Raji (cell line): ENCODE results near the gene POLR2C.

Experiments used
- POLR2A ChIP-seq: IDR thresholded peaks from 2 replicates; pipeline ENCODE4 v1.6.1; 2011; ENCODE audit warnings: low read depth, low read length, control low read depth; ENCODE audit not compliant: insufficient read depth

POLR2C gene

GRCh38 chr16:57504491-57504890 is 42.0 kb downstream of the POLR2C start:
- TF ChIP-seq POLR2A: no peak

DNA sequence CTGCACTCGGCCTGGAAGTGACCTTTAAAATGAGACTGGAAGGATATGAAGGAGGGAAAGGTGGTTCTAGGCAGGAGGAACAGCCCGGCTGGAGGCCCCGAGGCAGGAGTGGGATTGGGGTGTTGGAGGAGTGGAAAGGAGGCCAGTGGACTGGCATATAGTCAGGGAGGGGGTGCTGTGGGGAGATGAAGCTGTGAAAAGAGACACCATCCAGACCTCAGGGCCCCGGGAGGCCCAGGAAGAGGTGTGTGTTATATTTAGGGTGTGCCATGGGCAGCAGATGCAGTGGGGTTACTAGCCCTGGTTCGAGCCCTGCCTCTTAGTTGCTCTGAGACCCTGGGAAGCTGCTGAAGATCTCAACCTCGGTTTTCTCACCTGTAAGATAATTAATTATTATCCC is 42.7 kb downstream of the POLR2C start:
- TF ChIP-seq POLR2A: no peak

GRCh38 chr16:57507136-57508034 is 44.9 kb downstream of the POLR2C start:
- no peak for TF ChIP-seq POLR2A

- TF ChIP-seq POLR2A: no peak
These were observed 45.6 kb downstream of the POLR2C start for GRCh38 chr16:57508035-57508425.

- no peak for TF ChIP-seq POLR2A
These were observed 46.9 kb downstream of the POLR2C start for GRCh38 chr16:57509231-57509923.

- no peak for TF ChIP-seq POLR2A
These were observed 47.8 kb downstream of the POLR2C start for GRCh38 chr16:57510016-57510871.

DNA sequence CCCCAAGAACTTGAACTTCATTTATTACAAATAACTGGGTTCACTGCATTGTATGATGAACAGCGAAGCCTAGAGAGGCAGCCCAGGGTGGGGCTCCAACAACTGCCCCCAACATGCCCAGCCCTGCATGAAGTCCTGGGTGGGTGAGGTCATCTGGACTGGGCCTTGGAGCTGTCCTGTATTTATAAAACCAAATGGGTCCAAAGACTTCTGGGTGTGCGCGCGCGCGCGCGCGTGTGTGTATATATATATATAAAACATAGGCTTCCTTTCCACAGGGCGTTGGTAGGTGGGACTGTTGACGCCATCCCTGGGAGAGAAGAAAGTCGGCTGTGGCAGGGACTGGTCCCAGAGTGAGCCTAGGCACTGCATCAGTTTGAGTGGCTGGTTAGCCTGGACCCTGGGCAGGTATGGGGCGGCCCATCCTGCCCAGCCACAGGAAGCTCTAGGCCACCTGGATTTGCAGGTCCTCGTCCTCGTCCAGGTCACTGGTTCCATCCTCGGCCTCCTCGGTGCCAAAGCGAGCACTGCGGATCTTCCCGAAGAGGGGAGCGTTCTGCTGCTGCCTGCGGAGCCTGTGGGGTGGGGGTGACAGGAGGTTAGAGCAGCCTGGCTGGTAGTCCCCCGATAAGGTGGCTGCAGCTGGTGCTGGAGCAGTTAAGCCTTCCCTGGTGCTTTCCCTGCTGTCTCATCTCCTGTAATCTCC is 50.0 kb downstream of the POLR2C start:
- TF ChIP-seq POLR2A: no peak

- no peak for TF ChIP-seq POLR2A
These were observed 51.1 kb downstream of the POLR2C start for GRCh38 chr16:57513371-57514102.

DNA sequence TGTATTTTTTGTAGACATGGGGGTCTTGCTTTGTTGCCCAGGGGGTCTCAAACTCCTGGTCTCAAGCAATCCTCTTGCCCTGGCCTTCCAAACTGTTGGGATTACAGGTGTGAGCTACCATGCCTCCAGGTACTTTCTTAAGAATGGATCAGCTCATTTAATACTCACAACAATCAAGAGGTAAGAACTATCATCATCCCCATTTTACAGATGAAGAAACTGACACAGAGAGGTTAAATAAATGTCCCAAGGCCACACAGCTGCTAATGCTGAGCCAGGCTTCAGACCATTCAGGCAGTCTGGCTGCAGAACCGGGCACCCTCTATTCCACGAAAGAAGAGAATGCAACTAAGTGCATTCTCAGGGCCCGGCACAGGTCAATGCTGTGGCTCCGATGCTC is 51.9 kb downstream of the POLR2C start:
- no peak for TF ChIP-seq POLR2A

- TF ChIP-seq POLR2A: no peak
These were observed 52.5 kb downstream of the POLR2C start for GRCh38 chr16:57514791-57515600.

DNA sequence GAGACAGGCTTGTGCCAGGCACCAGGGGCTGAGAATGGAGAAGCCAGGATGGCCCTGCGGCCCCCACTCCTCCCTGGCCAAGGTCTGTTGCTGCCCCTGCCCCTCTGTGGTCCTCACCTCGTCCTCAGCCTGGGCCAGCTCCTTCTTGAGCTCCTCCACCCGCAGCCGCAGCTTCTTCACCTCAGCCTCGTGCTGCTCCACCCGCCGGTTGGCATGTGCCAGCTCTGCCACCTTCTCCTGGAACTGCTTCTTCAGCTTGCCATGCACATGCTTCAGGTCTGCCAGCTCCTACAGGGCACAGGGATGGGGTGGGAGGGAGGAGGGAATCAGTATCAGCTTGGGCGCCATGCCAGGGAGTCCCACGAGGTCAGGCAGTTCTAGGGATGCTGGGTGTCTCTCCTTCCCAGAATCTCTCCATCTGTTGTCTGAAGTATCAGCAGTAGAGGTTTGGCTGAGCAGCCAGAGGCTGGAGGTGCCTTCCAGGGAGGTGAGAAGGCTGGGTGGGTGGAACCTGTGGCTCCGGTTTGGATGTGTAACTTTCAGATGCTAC is 53.8 kb downstream of the POLR2C start:
- no peak for TF ChIP-seq POLR2A

- TF ChIP-seq POLR2A: no peak
These were observed 54.3 kb downstream of the POLR2C start for GRCh38 chr16:57516773-57517172.
